HG02970 (cell line): ENCODE results near the gene CARD11.
"Not testable (repeated sequence)": the region's sequence is repeated elsewhere in the genome, so short reads cannot be mapped to it uniquely, and the experiment has no call there.

ENCODE experiments used
- ATAC-seq: cut with Tn5 transposase; IDR thresholded peaks from one replicate; pipeline ENCODE4 v1.9.1; 2021; ENCODE audit warnings: mild to moderate bottlenecking, moderate library complexity, moderate number of reproducible peaks; ENCODE audit not compliant: unreplicated experiment, low FRiP score

Gene CARD11

GRCh38 chr7:2930310-2931033 lies 113.2 kb downstream of the CARD11 start:
- no peak for ATAC-seq

- no peak for ATAC-seq
These were observed 114.1 kb downstream of the CARD11 start for GRCh38 chr7:2929321-2930201.

- no peak for ATAC-seq
These were observed 114.9 kb downstream of the CARD11 start for GRCh38 chr7:2928613-2929311.

- ATAC-seq = no peak
These were observed 115.4 kb downstream of the CARD11 start for GRCh38 chr7:2928256-2928612.

GRCh38 chr7:2927592-2927991 lies 116.1 kb downstream of the CARD11 start:
- ATAC-seq = no peak

GRCh38 chr7:2926896-2927405 lies 116.7 kb downstream of the CARD11 start:
- ATAC-seq = no peak

GRCh38 chr7:2926120-2926895 lies 117.4 kb downstream of the CARD11 start:
- no peak for ATAC-seq

GRCh38 chr7:2924866-2925840 lies 118.5 kb downstream of the CARD11 start:
- ATAC-seq = no peak

GRCh38 chr7:2923886-2924574 lies 119.6 kb downstream of the CARD11 start:
- no peak for ATAC-seq

- ATAC-seq = no peak
These were observed 120.3 kb downstream of the CARD11 start for GRCh38 chr7:2923291-2923781.

GRCh38 chr7:2922866-2923265 lies 120.8 kb downstream of the CARD11 start:
- ATAC-seq = no peak

- ATAC-seq = no peak
These were observed 121.3 kb downstream of the CARD11 start for GRCh38 chr7:2922348-2922691.

- no peak for ATAC-seq
These were observed 121.9 kb downstream of the CARD11 start for GRCh38 chr7:2921653-2922347.

GRCh38 chr7:2920956-2921652 lies 122.6 kb downstream of the CARD11 start:
- ATAC-seq = no peak

GRCh38 chr7:2920480-2920879 lies 123.2 kb downstream of the CARD11 start:
- not testable (repeated sequence) for ATAC-seq

GRCh38 chr7:2920041-2920440 lies 123.6 kb downstream of the CARD11 start:
- no peak for ATAC-seq

- ATAC-seq = no peak
These were observed 124.4 kb downstream of the CARD11 start for GRCh38 chr7:2919256-2919655.
